Measurements from ENCODE around the gene FADS6.

The FADS6 gene

GRCh38 chr17:74836691-74837467 is 56.6 kb downstream of the FADS6 start:
- H3K4me1 ChIP-seq (ENCODE audit: low read length), result no peaks in the 10 kb centered on the region

GRCh38 chr17:74836191-74836590 is 57.2 kb downstream of the FADS6 start:
- Histone ChIP-seq H3F3A (ENCODE audit: insufficient read depth, low read length) (no peaks in the 10 kb centered on the region), H3K4me1 (ENCODE audit: low read length) (no peaks in the 10 kb centered on the region), H3K9ac (ENCODE audit: low read length) (no peak overlapping the region), H2AFZ (ENCODE audit: low read length) (no peak overlapping the region), H3K36me3 (replicated peaks; ENCODE audit: insufficient read depth, low read length) (no peaks in the 10 kb centered on the region), H3K4me3 (ENCODE audit: low read length) (no peak overlapping the region), H3K79me2 (ENCODE audit: low read length) (no peaks in the 10 kb centered on the region), H3K4me2 (ENCODE audit: low read depth, low read length) (no peak overlapping the region), H4K20me1 (ENCODE audit: insufficient read depth, low read length) (no peaks in the 10 kb centered on the region), H3K27ac (ENCODE audit: low read length) (no peak overlapping the region), H3K9me3 (replicated peaks; ENCODE audit: insufficient read depth, low read length) (no peaks in the 10 kb centered on the region), H3K9me2 (replicated peaks; ENCODE audit: insufficient read depth, low read length) (no peaks in the 10 kb centered on the region), H3K27me3 (replicated peaks; ENCODE audit: insufficient read depth, low read length) (no peaks in the 10 kb centered on the region)
- no peak for DNase-seq
- TF ChIP-seq EZH2 (optimal IDR thresholded peaks at IDR 0.05; ENCODE audit: low read depth, low read length) (no peak), EZH2phosphoT487 (IDR thresholded peaks at IDR 0.05; ENCODE audit: low read length) (no peak), CTCF (IDR thresholded peaks at IDR 0.05; ENCODE audit: low read length) (no peak)

More at GRCh38 chr17:74836691-74837467, 56.6 kb downstream of the FADS6 start:
- Histone ChIP-seq H3K4me2 (ENCODE audit: low read depth, low read length) (no peak overlapping the region), H4K20me1 (ENCODE audit: insufficient read depth, low read length) (no peaks in the 10 kb centered on the region), H3K9me3 (replicated peaks; ENCODE audit: insufficient read depth, low read length) (no peaks in the 10 kb centered on the region), H3K27me3 (replicated peaks; ENCODE audit: insufficient read depth, low read length) (no peaks in the 10 kb centered on the region), H3K79me2 (ENCODE audit: low read length) (no peaks in the 10 kb centered on the region), H3K9ac (ENCODE audit: low read length) (no peak overlapping the region), H2AFZ (ENCODE audit: low read length) (no peak overlapping the region), H3K27ac (ENCODE audit: low read length) (no peak overlapping the region), H3K36me3 (replicated peaks; ENCODE audit: insufficient read depth, low read length) (no peaks in the 10 kb centered on the region), H3K9me2 (replicated peaks; ENCODE audit: insufficient read depth, low read length) (no peaks in the 10 kb centered on the region), H3K4me3 (ENCODE audit: low read length) (no peak overlapping the region), H3F3A (ENCODE audit: insufficient read depth, low read length) (no peaks in the 10 kb centered on the region)
- TF ChIP-seq CTCF (IDR thresholded peaks at IDR 0.05; ENCODE audit: low read length) (no peak), EZH2 (optimal IDR thresholded peaks at IDR 0.05; ENCODE audit: low read depth, low read length) (no peak), EZH2phosphoT487 (IDR thresholded peaks at IDR 0.05; ENCODE audit: low read length) (no peak)
- DNase-seq, result no peak

GRCh38 chr17:74833501-74834377 is 59.7 kb downstream of the FADS6 start:
- Histone ChIP-seq H3K79me2 (ENCODE audit: low read length) (no peaks in the 10 kb centered on the region), H3K27ac (ENCODE audit: low read length) (no peak overlapping the region), H3K27me3 (replicated peaks; ENCODE audit: insufficient read depth, low read length) (no peaks in the 10 kb centered on the region), H4K20me1 (ENCODE audit: insufficient read depth, low read length) (no peaks in the 10 kb centered on the region), H3K36me3 (replicated peaks; ENCODE audit: insufficient read depth, low read length) (no peaks in the 10 kb centered on the region), H3K9me2 (replicated peaks; ENCODE audit: insufficient read depth, low read length) (no peaks in the 10 kb centered on the region), H3K9ac (ENCODE audit: low read length) (no peak overlapping the region), H3K9me3 (replicated peaks; ENCODE audit: insufficient read depth, low read length) (no peaks in the 10 kb centered on the region), H3K4me2 (ENCODE audit: low read depth, low read length) (no peak overlapping the region), H3K4me1 (ENCODE audit: low read length) (no peaks in the 10 kb centered on the region), H2AFZ (ENCODE audit: low read length) (no peak overlapping the region), H3K4me3 (ENCODE audit: low read length) (no peak overlapping the region), H3F3A (ENCODE audit: insufficient read depth, low read length) (no peaks in the 10 kb centered on the region)
- no peak for DNase-seq
- TF ChIP-seq EZH2 (optimal IDR thresholded peaks at IDR 0.05; ENCODE audit: low read depth, low read length) (no peak), CTCF (IDR thresholded peaks at IDR 0.05; ENCODE audit: low read length) (no peak), EZH2phosphoT487 (IDR thresholded peaks at IDR 0.05; ENCODE audit: low read length) (no peak)
